Endothelial cell of umbilical vein (primary cell): Measurements from ENCODE around the gene PLXDC2. TPM values are rescaled to one million over a fixed set of nuclear protein-coding genes. Genes with fewer than 3 reads are reported as not detected.

Source experiments
- BruUV-seq: library from RNA; stranded (reverse); fragments of 400-500 nt; replicated peaks from 2 replicates; lab custom pipeline; 2021; lab: Mats Ljungman, UMichigan
- CTCF ChIA-PET: fragments of 300-600, 350-600 bp; sonication (Branson Sonifier 250); formaldehyde crosslinking; loops from one replicate; lab custom pipeline; 2021; ENCODE audit warnings: antibody characterized with exemption, inconsistent platforms; lab: Charles Lee
- POLR2A ChIA-PET: fragments of 300-600, 350-600 bp; sonication (Branson Sonifier 250); formaldehyde crosslinking; loops from one replicate; lab custom pipeline; 2021; ENCODE audit warnings: antibody characterized with exemption, inconsistent platforms; lab: Charles Lee
- DNase-seq: peaks from one replicate; pipeline ENCODE4 v3.0.0-alpha.2; 2011; ENCODE audit warnings: low read depth, low spot score
- FAIRE-seq: peaks from 2 replicates; lab custom pipeline; 2011; peaks lifted over from hg19 to GRCh38; lab: Jason Lieb, UNC
- H2AFZ ChIP-seq: 2 replicates; pipeline ENCODE4 v1.6.0; 2012; ENCODE audit warnings: low read depth, low read length, control low read depth, inconsistent platforms
- H3K27ac ChIP-seq: 2 replicates; pipeline ENCODE4 v1.5.1; 2011; ENCODE audit warnings: low read depth, mild to moderate bottlenecking, control low read depth, low read length, moderate library complexity; ENCODE audit not compliant: insufficient read depth
- H3K27me3 ChIP-seq, 2 experiments: 2 replicates each; pipeline versions ENCODE4 v1.6.0 to v1.6.1; 2011; ENCODE audit warnings: low read length in 2 of 2, mixed read lengths in 1 of 2; ENCODE audit not compliant: control insufficient read depth in 2 of 2, insufficient read depth in 2 of 2
- H3K36me3 ChIP-seq, 2 experiments: 2 replicates in 1 of 2; 3 replicates in 1 of 2; pipeline ENCODE4 v1.5.1; 2011; ENCODE audit warnings: low read length in 2 of 2, mild to moderate bottlenecking in 1 of 2, moderate library complexity in 1 of 2; ENCODE audit not compliant: control insufficient read depth in 2 of 2, insufficient read depth in 2 of 2; ENCODE audit errors: extremely low read depth in 1 of 2
- H3K4me1 ChIP-seq: 3 replicates; pipeline ENCODE4 v1.5.1; 2011; ENCODE audit warnings: mild to moderate bottlenecking, low read length; ENCODE audit not compliant: control insufficient read depth, insufficient read depth; ENCODE audit errors: extremely low read depth
- H3K4me2 ChIP-seq: 2 replicates; pipeline ENCODE4 v1.6.1; 2011; ENCODE audit warnings: low read length, control low read depth, mixed read lengths; ENCODE audit not compliant: insufficient read depth
- H3K4me3 ChIP-seq, 3 experiments: fragments of 200-600 bp in 1 of 3; sonication (generic), shearing (Covaris generic) in 1 of 3; replicated peaks in 1 of 3; 2 replicates each; pipeline ENCODE4 v1.5.1; 2011 to 2016; ENCODE audit warnings: control low read depth in 3 of 3, low read length in 3 of 3, mild to moderate bottlenecking in 2 of 3, inconsistent platforms in 1 of 3, low read depth in 1 of 3, moderate library complexity in 1 of 3; ENCODE audit not compliant: insufficient read depth in 1 of 3
- H3K79me2 ChIP-seq: 2 replicates; pipeline ENCODE4 v1.6.0; 2012; ENCODE audit warnings: low read length, inconsistent platforms; ENCODE audit not compliant: control insufficient read depth, insufficient read depth
- H3K9ac ChIP-seq: replicated peaks from 2 replicates; pipeline ENCODE3; 2011; ENCODE audit warnings: low read length, control low read depth; ENCODE audit not compliant: insufficient read depth; ENCODE audit errors: extremely low read depth
- H3K9me1 ChIP-seq: replicated peaks from 3 replicates; pipeline ENCODE4 v1.6.0; 2011; ENCODE audit warnings: mild to moderate bottlenecking, low read length; ENCODE audit not compliant: control insufficient read depth, insufficient read depth; ENCODE audit errors: extremely low read depth
- H3K9me3 ChIP-seq: replicated peaks from 2 replicates; pipeline ENCODE4 v1.5.1; 2012; ENCODE audit warnings: low read length, inconsistent platforms; ENCODE audit not compliant: control insufficient read depth, insufficient read depth
- H4K20me1 ChIP-seq: replicated peaks from 2 replicates; pipeline ENCODE3; 2011; ENCODE audit warnings: mild to moderate bottlenecking, low read length; ENCODE audit not compliant: control insufficient read depth, insufficient read depth; ENCODE audit errors: extremely low read depth
- CTCF ChIP-seq, 2 donors: IDR thresholded peaks; 1 replicate in 1 of 2; 2 replicates in 1 of 2; pipeline ENCODE4 v1.5.1; 2011; ENCODE audit warnings: low read length in 2 of 2, mild to moderate bottlenecking in 2 of 2, moderate library complexity in 2 of 2, control low read depth in 1 of 2, inconsistent platforms in 1 of 2, low read depth in 1 of 2; ENCODE audit not compliant: insufficient read depth in 1 of 2; ENCODE audit errors: extremely low read depth in 1 of 2
- EZH2 ChIP-seq: IDR thresholded peaks from 2 replicates; pipeline ENCODE4 v1.6.1; 2012; ENCODE audit warnings: borderline replicate concordance, low read depth, mild to moderate bottlenecking, moderate library complexity, low read length, inconsistent platforms; ENCODE audit not compliant: severe bottlenecking
- FOS ChIP-seq: IDR thresholded peaks from 2 replicates; pipeline ENCODE4 v1.6.1; 2011; ENCODE audit warnings: mild to moderate bottlenecking, low read length, moderate library complexity, borderline replicate concordance; ENCODE audit not compliant: insufficient read depth
- GATA2 ChIP-seq: IDR thresholded peaks from 2 replicates; pipeline ENCODE4 v1.7.0; 2011; ENCODE audit warnings: low read depth, mild to moderate bottlenecking, moderate library complexity, mixed read lengths, low read length; ENCODE audit not compliant: insufficient read length, insufficient read depth
- JUN ChIP-seq: IDR thresholded peaks from 2 replicates; pipeline ENCODE4 v1.6.1; 2011; ENCODE audit warnings: borderline replicate concordance, low read depth; ENCODE audit not compliant: insufficient read length, insufficient read depth
- MAX ChIP-seq: IDR thresholded peaks from 2 replicates; pipeline ENCODE4 v1.6.1; 2011; ENCODE audit not compliant: insufficient read depth, insufficient read length
- MYC ChIP-seq: IDR thresholded peaks from one replicate; pipeline ENCODE4 v1.6.1; 2011; ENCODE audit warnings: mild to moderate bottlenecking, low read depth, low read length
- POLR2A ChIP-seq: IDR thresholded peaks from 2 replicates; pipeline ENCODE4 v1.6.1; 2012; ENCODE audit warnings: low read depth, mild to moderate bottlenecking, control low read depth, low read length
- POLR2AphosphoS5 ChIP-seq: IDR thresholded peaks from 2 replicates; pipeline ENCODE4 v1.6.1; 2012; ENCODE audit warnings: low read depth, mild to moderate bottlenecking, control low read depth, low read length, moderate library complexity; ENCODE audit not compliant: insufficient read depth
- dilution Hi-C: fragments of 300-500 bp; cut with MboI; formaldehyde crosslinking; loops from one replicate; pipeline ENCODE4 v1.15.0; 2019; ENCODE audit warnings: low sequenced_read_pairs; ENCODE audit not compliant: extremely low pct_ligation_motif_present
- intact Hi-C: fragments of 100-400 bp; cut with micrococcal nuclease; formaldehyde crosslinking; loops from one replicate; pipeline ENCODE4 v1.10.0; 2022
- polyA plus RNA-seq, 4 experiments: library from polyadenylated mRNA; depleted of rRNA in 3 of 4; stranded (reverse) in 3 of 4; unstranded in 1 of 4; fragments of >200 nt; gene quantifications; 2 replicates each; pipeline versions ENCODE4 v1.2.1 to v1.2.3, GENCODE V29; 2011 to 2012; ENCODE audit warnings: missing spikeins in 1 of 4
- total RNA-seq: library from RNA; stranded (reverse); gene quantifications from 2 replicates; pipeline ENCODE4 v1.2.3, GENCODE V29; 2021

PLXDC2 gene
- total and polyA plus RNA-seq, 2 donors (not counting 3 experiments of a cell fraction or from before 2014, with no cell fraction given) = 0.32 to 1.2 TPM

- no TSS peak for BruUV-seq
- FAIRE-seq = no peak
- Histone ChIP-seq H3K9me1 (no peaks in the 10 kb centered on the region), H3K9me3 (peaks cover 3% of the 10 kb centered on the region), H3K4me1 (no peaks in the 10 kb centered on the region), H3K4me2 (no peak overlapping the region), H4K20me1 (no peaks in the 10 kb centered on the region), H2AFZ (no peak overlapping the region), H3K27me3 (no peaks in the 10 kb centered on the region), H3K79me2 (no peaks in the 10 kb centered on the region), H3K36me3 (no peaks in the 10 kb centered on the region), H3K9ac (no peak overlapping the region), H3K4me3 (no peak overlapping the region), H3K27ac (no peak overlapping the region)
- dilution Hi-C loops (no loop called here), intact Hi-C loops (no loop called here)
- ChIA-PET CTCF (no interaction called here), POLR2A (no interaction called here)
- no peak for DNase-seq
- no peak for TF ChIP-seq MAX
- no peak for TF ChIP-seq JUN
- no peak for TF ChIP-seq POLR2AphosphoS5
Observed at GRCh38 chr10:20132816-20133215, 316.6 kb downstream of the PLXDC2 start.

GRCh38 chr10:20133669-20134189 is 317.5 kb downstream of the PLXDC2 start:
- dilution Hi-C loops (no loop called here), intact Hi-C loops (no loop called here)
- H3K27ac ChIP-seq = no peak overlapping the region
- H3K9me3 ChIP-seq = peaks cover 3% of the 10 kb centered on the region
- H3K4me3 ChIP-seq = no peak overlapping the region
- no peaks in the 10 kb centered on the region for H3K79me2 ChIP-seq
- no peak overlapping the region for H3K9ac ChIP-seq
- no peaks in the 10 kb centered on the region for H4K20me1 ChIP-seq
- H3K36me3 ChIP-seq = no peaks in the 10 kb centered on the region
- no peak overlapping the region for H2AFZ ChIP-seq
- DNase-seq (no peak), FAIRE-seq (no peak)
- no peak for TF ChIP-seq JUN
- TF ChIP-seq EZH2 = no peak
- TF ChIP-seq MAX = no peak
- no peak for TF ChIP-seq FOS
- TF ChIP-seq GATA2 = no peak
- no peak for TF ChIP-seq POLR2A
- TF ChIP-seq MYC = no peak
- no peak for TF ChIP-seq CTCF (IDR thresholded peaks at IDR 0.05; ENCODE audit: extremely low read depth in 1 of 2, insufficient read depth in 1 of 2, low read depth in 1 of 2, low read length in 2 of 2)
- no peak for TF ChIP-seq POLR2AphosphoS5
- no TSS peak for BruUV-seq
- POLR2A ChIA-PET = no interaction called here
- no peak overlapping the region for H3K4me2 ChIP-seq
- H3K27me3 ChIP-seq = no peaks in the 10 kb centered on the region
- H3K4me1 ChIP-seq = no peaks in the 10 kb centered on the region
- CTCF ChIA-PET = no interaction called here
- no peaks in the 10 kb centered on the region for H3K9me1 ChIP-seq
